CD4-positive, alpha-beta T cell treated with Interleukin-6 at 100 ng/mL for 8 hours (primary cell): ENCODE data around the gene LHFPL6.
"Not testable (repeated sequence)": the region's sequence is repeated elsewhere in the genome, so short reads cannot be mapped to it uniquely, and the experiment has no call there.

ENCODE experiments used
- DNase-seq: peaks from one replicate; pipeline ENCODE4 v3.0.0-alpha.2; 2020; ENCODE audit warnings: mixed read lengths, low spot score

LHFPL6 gene

GRCh38 chr13:39341251-39341650, 261.7 kb downstream of the LHFPL6 start:
- no peak for DNase-seq

- DNase-seq: not testable (repeated sequence)
Measured at GRCh38 chr13:39338114-39338513, 264.9 kb downstream of the LHFPL6 start.

GRCh38 chr13:39336937-39337336, 266.1 kb downstream of the LHFPL6 start:
- DNase-seq: no peak

GRCh38 chr13:39336207-39336606, 266.8 kb downstream of the LHFPL6 start:
- no peak for DNase-seq

GRCh38 chr13:39335721-39336120, 267.3 kb downstream of the LHFPL6 start:
- no peak for DNase-seq

GRCh38 chr13:39330504-39330903, 272.5 kb downstream of the LHFPL6 start:
- no peak for DNase-seq

GRCh38 chr13:39329182-39329639, 273.8 kb downstream of the LHFPL6 start:
- DNase-seq: no peak

GRCh38 chr13:39327172-39327479, 275.9 kb downstream of the LHFPL6 start:
- DNase-seq: no peak

- no peak for DNase-seq
Measured at GRCh38 chr13:39326469-39327171, 276.4 kb downstream of the LHFPL6 start.

- no peak for DNase-seq
Measured at GRCh38 chr13:39324806-39325311, 278.1 kb downstream of the LHFPL6 start.

- no peak for DNase-seq
Measured at GRCh38 chr13:39322836-39323585, 280.0 kb downstream of the LHFPL6 start.

- DNase-seq: no peak
Measured at GRCh38 chr13:39321574-39321973, 281.4 kb downstream of the LHFPL6 start.

GRCh38 chr13:39318161-39318560, 284.8 kb downstream of the LHFPL6 start:
- no peak for DNase-seq

- no peak for DNase-seq
Measured at GRCh38 chr13:39317291-39317690, 285.7 kb downstream of the LHFPL6 start.

- no peak for DNase-seq
Measured at GRCh38 chr13:39315796-39316195, 287.2 kb downstream of the LHFPL6 start.

GRCh38 chr13:39313721-39314120, 289.3 kb downstream of the LHFPL6 start:
- no peak for DNase-seq

- DNase-seq: no peak
Measured at GRCh38 chr13:39312596-39312995, 290.4 kb downstream of the LHFPL6 start.

- DNase-seq: no peak
Measured at GRCh38 chr13:39311619-39312018, 291.4 kb downstream of the LHFPL6 start.

GRCh38 chr13:39310961-39311360, 292.0 kb downstream of the LHFPL6 start:
- no peak for DNase-seq

- no peak for DNase-seq
Measured at GRCh38 chr13:39306639-39307589, 296.1 kb downstream of the LHFPL6 start.

GRCh38 chr13:39302820-39303219, 300.2 kb downstream of the LHFPL6 start:
- no peak for DNase-seq

- DNase-seq: no peak
Measured at GRCh38 chr13:39298951-39299350, 304.0 kb downstream of the LHFPL6 start.
